CD4-positive, alpha-beta memory T cell (primary cell): Measurements from ENCODE around the gene GCLC. TPM values are rescaled to one million over a fixed set of nuclear protein-coding genes. Genes with fewer than 3 reads are reported as not detected.

Experiments
- CTCF ChIA-PET: fragments of 350-600 bp; sonication (Branson Sonifier 250); formaldehyde crosslinking; loops from one replicate; lab custom pipeline; 2021; ENCODE audit warnings: inconsistent platforms; ENCODE audit not compliant: partially characterized antibody; lab: Charles Lee
- POLR2A ChIA-PET: fragments of 350-600 bp; sonication (Branson Sonifier 250); formaldehyde crosslinking; loops from one replicate; lab custom pipeline; 2021; ENCODE audit not compliant: partially characterized antibody; lab: Charles Lee
- DNase-seq, 5 donors: peaks; one replicate each; pipeline versions ENCODE4 v3.0.0 to v3.0.0-alpha.2; 2020 to 2022; ENCODE audit warnings: mixed read lengths in 1 of 5
- H3K27ac ChIP-seq: one replicate; pipeline ENCODE4 v1.7.0; 2013; ENCODE audit warnings: low read depth, low read length
- H3K27me3 ChIP-seq: 2 replicates; pipeline ENCODE4 v1.7.0; 2013; ENCODE audit warnings: mild to moderate bottlenecking, low read length, moderate library complexity; ENCODE audit not compliant: insufficient read depth
- H3K36me3 ChIP-seq: 2 replicates; pipeline ENCODE4 v1.7.0; 2013; ENCODE audit warnings: mild to moderate bottlenecking, low read length, moderate library complexity; ENCODE audit not compliant: insufficient read depth
- H3K4me1 ChIP-seq: 2 replicates; pipeline ENCODE4 v1.7.0; 2013; ENCODE audit warnings: mild to moderate bottlenecking, low read length, moderate library complexity; ENCODE audit not compliant: insufficient read depth
- H3K4me3 ChIP-seq, 2 donors: one replicate each; pipeline ENCODE4 v1.7.0; 2013; ENCODE audit warnings: low read length in 2 of 2, mild to moderate bottlenecking in 1 of 2
- H3K9me3 ChIP-seq, 2 donors: one replicate each; pipeline ENCODE4 v1.7.0; 2013; ENCODE audit warnings: low read length in 2 of 2, control low read depth in 1 of 2; ENCODE audit not compliant: control insufficient read depth in 1 of 2
- H3K27ac Mint-ChIP-seq, 7 donors: one replicate each; pipeline ENCODE4 v1.8.0; 2020 to 2021; ENCODE audit warnings: mixed read lengths in 7 of 7, mild to moderate bottlenecking in 6 of 7, inconsistent platforms in 3 of 7, moderate library complexity in 3 of 7
- H3K27me3 Mint-ChIP-seq, 2 donors: one replicate each; pipeline ENCODE4 v1.8.0; 2020 to 2021; ENCODE audit warnings: mixed read lengths in 2 of 2
- H3K36me3 Mint-ChIP-seq, 2 donors: one replicate each; pipeline ENCODE4 v1.8.0; 2020 to 2021; ENCODE audit warnings: mixed read lengths in 2 of 2, inconsistent platforms in 1 of 2, mild to moderate bottlenecking in 1 of 2
- H3K4me1 Mint-ChIP-seq, 4 donors: one replicate each; pipeline ENCODE4 v1.8.0; 2020 to 2021; ENCODE audit warnings: mixed read lengths in 4 of 4, mild to moderate bottlenecking in 1 of 4
- H3K4me3 Mint-ChIP-seq, 8 donors: one replicate each; pipeline ENCODE4 v1.8.0; 2020 to 2021; ENCODE audit warnings: mixed read lengths in 8 of 8, mild to moderate bottlenecking in 7 of 8, moderate library complexity in 6 of 8, inconsistent platforms in 3 of 8
- H3K9me3 Mint-ChIP-seq, 8 donors: one replicate each; pipeline ENCODE4 v1.8.0; 2020 to 2021; ENCODE audit warnings: mixed read lengths in 8 of 8, mild to moderate bottlenecking in 5 of 8, inconsistent platforms in 3 of 8, moderate library complexity in 1 of 8
- intact Hi-C: fragments of 100-400 bp; cut with micrococcal nuclease; formaldehyde crosslinking; loops from one replicate; pipeline ENCODE4 v1.15.1; 2023
- polyA plus RNA-seq, 2 donors: library from polyadenylated mRNA; unstranded; fragments of 300-500 nt; fragmentation: Illumina TruSeq; gene quantifications; one replicate each; pipeline ENCODE4 v1.2.3, GENCODE V29; 2021
- total RNA-seq, 2 experiments: library from RNA; stranded (reverse); gene quantifications; one replicate each; pipeline ENCODE4 v1.2.3, GENCODE V29; 2021

GCLC gene
- total and polyA plus RNA-seq, 4 experiments from 2014 or later, result 8.8 to 40.9 (median 25.0) TPM

GRCh38 chr6:53496797-53497375, 48.0 kb downstream of the GCLC start:
- no peak overlapping the region for H3K4me3 Mint-ChIP-seq
- H3K27ac Mint-ChIP-seq, result peak overlapping the region in 1 of 7 donors; percentile 38
- no peaks in the 10 kb centered on the region for H3K9me3 Mint-ChIP-seq
- H3K4me3 ChIP-seq, result no peak overlapping the region
- H3K36me3 Mint-ChIP-seq, result peaks cover 21 to 28% of the 10 kb centered on the region in 2 donors
- intact Hi-C loops, result no loop called here
- no peak overlapping the region for H3K27ac ChIP-seq
- H3K4me1 Mint-ChIP-seq, result peaks cover 0 to 3% (median 1%) of the 10 kb centered on the region in 4 donors
- no peaks in the 10 kb centered on the region for H3K27me3 Mint-ChIP-seq
- no peaks in the 10 kb centered on the region for H3K27me3 ChIP-seq
- no peaks in the 10 kb centered on the region for H3K4me1 ChIP-seq
- no peaks in the 10 kb centered on the region for H3K9me3 ChIP-seq
- CTCF ChIA-PET, result interaction anchor here (1.0 to 9.8 kb wide), 8 partner anchors 10 to 228 kb away, joined by 3 to 385 read pairs (median 8); no protein-coding TSS in a partner anchor
- DNase-seq, result no peak
- H3K36me3 ChIP-seq, result peaks cover 4% of the 10 kb centered on the region
- POLR2A ChIA-PET, result no interaction called here

DNA sequence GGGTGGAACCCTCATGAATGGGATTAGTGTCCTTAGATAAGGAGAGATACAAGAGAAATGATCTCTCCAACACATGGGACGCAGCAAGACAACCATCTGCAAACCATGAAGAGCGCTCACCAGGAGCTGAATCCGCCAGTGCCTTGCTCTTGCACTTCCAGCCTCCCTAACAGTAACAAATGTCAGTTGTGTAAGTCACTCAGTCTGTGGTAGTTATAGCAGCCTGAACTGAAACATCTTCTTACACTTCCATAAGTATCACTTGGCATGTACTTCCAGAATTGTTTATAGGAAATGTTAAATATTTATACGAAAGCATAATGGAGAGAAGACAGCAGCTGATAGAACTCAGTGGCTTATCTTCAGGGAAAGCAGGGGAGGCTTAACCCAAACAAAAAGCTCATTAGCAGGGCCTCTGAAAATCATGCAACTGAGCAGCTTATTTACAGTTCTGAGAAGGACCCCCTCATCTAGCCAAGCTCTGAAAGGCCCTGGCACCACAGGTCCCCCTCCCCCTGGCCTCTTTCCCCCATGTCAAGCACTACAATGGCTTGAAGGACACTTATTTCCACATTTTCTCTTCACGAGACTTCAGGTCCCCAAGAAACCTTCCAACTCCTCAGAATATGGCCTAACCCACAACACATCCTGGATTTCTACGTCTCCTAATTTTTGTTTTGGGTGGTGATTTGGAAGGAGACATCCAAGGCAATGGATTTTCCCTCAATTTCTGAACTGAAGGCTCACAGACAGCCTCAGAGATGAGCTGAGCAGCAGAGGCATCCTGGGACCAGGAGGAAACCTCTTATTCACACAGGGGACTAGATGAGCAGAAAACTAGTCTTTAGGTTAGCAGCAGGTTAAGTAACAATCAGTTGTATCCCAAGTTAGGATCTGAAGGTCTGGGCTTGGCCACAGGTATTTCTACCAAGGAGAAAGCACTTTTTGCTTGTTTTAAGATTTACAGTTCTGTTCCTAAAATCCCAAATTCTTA, 49.1 kb downstream of the GCLC start:
- H3K4me1 Mint-ChIP-seq, result peaks cover 0 to 3% (median 1%) of the 10 kb centered on the region in 4 donors
- peaks cover 0 to 2% of the 10 kb centered on the region in 2 donors for H3K27me3 Mint-ChIP-seq
- CTCF ChIA-PET, result interaction anchor here (0.9 to 9.8 kb wide), 12 partner anchors 10 to 422 kb away, joined by 3 to 385 read pairs (median 4); no protein-coding TSS in a partner anchor
- H3K9me3 Mint-ChIP-seq, result no peaks in the 10 kb centered on the region
- no peaks in the 10 kb centered on the region for H3K4me1 ChIP-seq
- POLR2A ChIA-PET, result interaction anchor here (0.9 kb wide), 1 partner anchor 156 kb away, joined by 3 read pairs; no protein-coding TSS in a partner anchor
- intact Hi-C loops, result no loop called here
- H3K9me3 ChIP-seq, result no peaks in the 10 kb centered on the region
- H3K27ac Mint-ChIP-seq, result no peak overlapping the region
- DNase-seq, result no peak
- H3K36me3 Mint-ChIP-seq, result peaks cover 18 to 24% of the 10 kb centered on the region in 2 donors
- H3K36me3 ChIP-seq, result peaks cover 4% of the 10 kb centered on the region
- no peak overlapping the region for H3K4me3 Mint-ChIP-seq
- H3K27ac ChIP-seq, result no peak overlapping the region
- H3K4me3 ChIP-seq, result no peak overlapping the region
- no peaks in the 10 kb centered on the region for H3K27me3 ChIP-seq

GRCh38 chr6:53494076-53494475, 50.8 kb downstream of the GCLC start:
- Mint-ChIP-seq H3K27me3 (peaks cover 2 to 5% of the 10 kb centered on the region in 2 donors), H3K4me3 (no peak overlapping the region), H3K36me3 (peaks cover 8 to 9% of the 10 kb centered on the region in 2 donors), H3K27ac (no peak overlapping the region), H3K9me3 (no peaks in the 10 kb centered on the region), H3K4me1 (peaks cover 0 to 3% (median 1%) of the 10 kb centered on the region in 4 donors)
- Histone ChIP-seq H3K4me1 (no peaks in the 10 kb centered on the region), H3K27ac (no peak overlapping the region), H3K9me3 (no peaks in the 10 kb centered on the region), H3K27me3 (no peaks in the 10 kb centered on the region), H3K36me3 (no peaks in the 10 kb centered on the region), H3K4me3 (no peak overlapping the region)
- CTCF ChIA-PET, result interaction anchor here (0.7 to 9.8 kb wide), 24 partner anchors 8 to 380 kb away, joined by 3 to 385 read pairs (median 4); partner anchors contain the start of gene GCLC
- intact Hi-C loops, result loop anchor here (5.0 kb wide), 1 partner anchor 53 kb away; the partner anchor contains the start of gene GCLC
- POLR2A ChIA-PET, result interaction anchor here (1.4 to 2.8 kb wide), 2 partner anchors 153 to 157 kb away, joined by 4 to 14 read pairs; no protein-coding TSS in a partner anchor
- DNase-seq, result no peak

- Mint-ChIP-seq H3K4me1 (peaks cover 0 to 3% (median 1%) of the 10 kb centered on the region in 4 donors), H3K27me3 (peaks cover 5% of the 10 kb centered on the region in 2 donors), H3K4me3 (no peak overlapping the region), H3K27ac (no peak overlapping the region), H3K36me3 (peaks cover 3 to 4% of the 10 kb centered on the region in 2 donors), H3K9me3 (no peaks in the 10 kb centered on the region)
- H3K9me3 ChIP-seq, result no peaks in the 10 kb centered on the region
- intact Hi-C loops, result loop anchor here (1.0 to 5.0 kb wide), 5 partner anchors 54 to 235 kb away; partner anchors contain the start of gene GCLC
- H3K27ac ChIP-seq, result no peak overlapping the region
- DNase-seq, result no peak
- H3K4me1 ChIP-seq, result no peaks in the 10 kb centered on the region
- ChIA-PET CTCF (interaction anchor here (0.7 to 9.8 kb wide), 27 partner anchors 8 to 379 kb away, joined by 3 to 385 read pairs (median 4); partner anchors contain the start of gene GCLC), POLR2A (interaction anchor here (1.4 to 2.8 kb wide), 2 partner anchors 154 to 158 kb away, joined by 4 to 14 read pairs; no protein-coding TSS in a partner anchor)
- no peaks in the 10 kb centered on the region for H3K36me3 ChIP-seq
- no peak overlapping the region for H3K4me3 ChIP-seq
- H3K27me3 ChIP-seq, result no peaks in the 10 kb centered on the region
Measured at GRCh38 chr6:53493635-53494025, 51.3 kb downstream of the GCLC start.

DNA sequence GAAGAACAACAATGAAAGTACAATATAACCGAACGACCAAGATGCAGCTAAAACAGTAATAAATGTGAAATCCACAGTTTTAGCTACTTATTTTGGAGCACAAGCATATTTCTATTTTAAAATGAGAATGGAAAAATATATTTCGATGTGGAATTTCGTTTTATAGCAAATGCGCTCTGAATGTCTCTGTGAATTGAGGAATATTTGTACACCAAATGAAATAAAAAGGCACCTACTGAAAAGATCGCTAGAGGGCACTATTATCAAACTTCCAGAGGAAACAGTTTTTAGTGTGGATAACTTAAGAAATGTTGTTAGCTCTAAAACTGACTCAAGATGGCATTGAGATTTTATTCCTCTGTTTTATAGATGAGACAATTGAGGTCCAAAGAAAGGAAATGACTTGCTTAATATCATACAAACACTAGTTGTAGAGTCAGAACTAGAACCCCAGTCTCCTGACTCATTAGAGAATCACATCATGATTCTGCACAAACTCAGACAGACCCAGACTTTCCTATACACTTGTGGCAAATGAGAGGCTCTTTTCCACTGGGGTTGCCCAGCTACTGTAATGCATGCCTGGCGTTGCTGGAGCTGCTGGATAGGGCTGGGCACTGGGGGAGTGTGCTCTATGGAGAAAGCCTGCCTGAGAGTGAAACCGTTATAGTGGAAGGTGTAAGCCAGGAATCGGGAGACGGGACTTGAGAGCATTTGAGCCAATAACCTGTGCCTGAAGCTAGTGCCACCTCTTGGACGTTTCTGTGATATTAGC, 51.9 kb downstream of the GCLC start:
- POLR2A ChIA-PET, result interaction anchor here (1.4 to 2.8 kb wide), 2 partner anchors 154 to 158 kb away, joined by 4 to 14 read pairs; no protein-coding TSS in a partner anchor
- no peaks in the 10 kb centered on the region for H3K36me3 ChIP-seq
- H3K4me1 ChIP-seq, result no peaks in the 10 kb centered on the region
- Mint-ChIP-seq H3K27ac (peak overlapping the region in 1 of 7 donors; percentile 13), H3K4me1 (peaks cover 0 to 3% (median 1%) of the 10 kb centered on the region in 4 donors), H3K36me3 (peaks cover 2% of the 10 kb centered on the region in 2 donors), H3K9me3 (no peaks in the 10 kb centered on the region), H3K4me3 (no peak overlapping the region), H3K27me3 (peaks cover 5 to 6% of the 10 kb centered on the region in 2 donors)
- no peaks in the 10 kb centered on the region for H3K9me3 ChIP-seq
- H3K27me3 ChIP-seq, result no peaks in the 10 kb centered on the region
- intact Hi-C loops, result loop anchor here (1.0 to 5.0 kb wide), 5 partner anchors 54 to 235 kb away; partner anchors contain the start of gene GCLC
- H3K27ac ChIP-seq, result no peak overlapping the region
- H3K4me3 ChIP-seq, result no peak overlapping the region
- DNase-seq, result peak in 4 of 5 donors; percentile 52 to 55 (median 53)
- CTCF ChIA-PET, result interaction anchor here (0.7 to 9.8 kb wide), 37 partner anchors 8 to 379 kb away, joined by 3 to 385 read pairs (median 4); partner anchors contain the start of gene GCLC

DNA sequence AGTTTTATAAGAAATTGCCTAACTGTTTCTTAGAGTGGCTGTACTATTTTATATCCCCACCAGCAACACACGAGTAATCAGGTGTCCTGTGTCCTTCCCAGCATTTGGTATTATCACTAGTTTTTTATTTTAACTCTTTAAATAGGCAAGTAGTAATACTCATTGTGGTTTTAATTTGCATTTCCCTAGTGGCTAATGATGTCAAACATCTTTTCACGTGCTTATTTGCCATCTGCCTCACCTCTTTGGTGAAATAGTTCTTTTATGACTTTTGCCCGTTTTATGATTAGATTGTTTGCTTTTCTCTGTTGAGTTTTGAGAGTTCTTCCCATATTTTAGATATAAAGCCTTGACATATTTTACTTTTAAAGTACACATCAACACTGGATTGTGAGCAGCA, 57.8 kb downstream of the GCLC start:
- Histone ChIP-seq H3K4me1 (no peaks in the 10 kb centered on the region), H3K9me3 (no peaks in the 10 kb centered on the region), H3K36me3 (no peaks in the 10 kb centered on the region), H3K4me3 (no peak overlapping the region), H3K27me3 (peaks cover 4% of the 10 kb centered on the region), H3K27ac (no peak overlapping the region)
- no peaks in the 10 kb centered on the region for H3K36me3 Mint-ChIP-seq
- CTCF ChIA-PET, result interaction anchor here (0.7 kb wide), 1 partner anchor 315 kb away, joined by 4 read pairs; no protein-coding TSS in a partner anchor
- DNase-seq, result no peak
- intact Hi-C loops, result loop anchor here (10.0 kb wide), 1 partner anchor 192 kb away; no protein-coding TSS in a partner anchor
- peaks cover 22 to 25% of the 10 kb centered on the region in 2 donors for H3K27me3 Mint-ChIP-seq
- H3K4me3 Mint-ChIP-seq, result no peak overlapping the region
- H3K4me1 Mint-ChIP-seq, result peaks cover 0 to 4% (median 2%) of the 10 kb centered on the region in 4 donors
- H3K27ac Mint-ChIP-seq, result no peak overlapping the region
- no peaks in the 10 kb centered on the region for H3K9me3 Mint-ChIP-seq
- POLR2A ChIA-PET, result no interaction called here
